ENCODE measurements around the gene RAVER1. TPM values are rescaled to one million over a fixed set of nuclear protein-coding genes. Genes with fewer than 3 reads are reported as not detected.
A peak's percentile ranks its signal among the peaks of the same experiment; 100 is the strongest.

RAVER1 gene
- total and polyA plus RNA-seq, 2 of the 8 experiments (the other 6 are each of a cell fraction or from before 2014, with no cell fraction given) = 5.7 to 70.5 TPM

GRCh38 chr19:10335352-10335985 lies 2.1 kb upstream of the RAVER1 start:
- no peak overlapping the region for H4K5ac ChIP-seq (ENCODE audit: insufficient read length, low read depth, low read length)
- H2BK5ac ChIP-seq (ENCODE audit: low read depth, low read length) = no peak overlapping the region
- CTCF ChIA-PET (ENCODE audit: partially characterized antibody) = interaction anchor here (0.5 to 4.9 kb wide), 16 partner anchors 9 to 374 kb away, joined by 3 to 21 read pairs (median 4); partner anchors contain the start of genes CDC37, ICAM1 and ICAM4
- no peak overlapping the region for H3K56ac ChIP-seq (replicated peaks; ENCODE audit: insufficient read length, low read depth, low read length)
- no peak overlapping the region for H2BK15ac ChIP-seq (ENCODE audit: low read length)
- peaks cover 5 to 19% of the 10 kb centered on the region in 2 experiments for H3K79me2 ChIP-seq (ENCODE audit: control insufficient read depth in 1 of 2, insufficient read depth in 2 of 2, low read length in 2 of 2)
- peaks cover 5% of the 10 kb centered on the region for H3K79me1 ChIP-seq (ENCODE audit: low read depth, low read length)
- no peak overlapping the region; the same call in 1 of the 2 replicates for H3K18ac ChIP-seq (ENCODE audit: extremely low read depth, low read length)
- no peak overlapping the region for H3K23ac ChIP-seq (ENCODE audit: insufficient read length)
- H3K23me2 ChIP-seq (ENCODE audit: low read depth, low read length) = peaks cover 13% of the 10 kb centered on the region
- 66% methylated on average over 23 of the region's 26 CpGs; no CpG with 5 or more reads in 1 of the 2 experiments for whole genome bisulfite sequencing, 2 experiments (ENCODE audit: extremely low coverage in 1 of 2, insufficient coverage in 1 of 2, insufficient read length in 1 of 2, insufficient replicate concordance in 2 of 2, low coverage in 1 of 2, low lambda C conversion rate in 2 of 2, missing lambda C conversion rate in 1 of 2)
- peak in 1 of 2 experiments; percentile 61 for DNase-seq (ENCODE audit: low read depth in 1 of 2, low spot score in 2 of 2)
- peaks cover 0 to 24% (median 11%) of the 10 kb centered on the region in 4 experiments; a peak in 6 of 7 replicates for H3K4me1 ChIP-seq (replicated peaks in 1 of 4; ENCODE audit: control insufficient read depth in 3 of 4, insufficient read depth in 4 of 4, low read length in 3 of 4)
- H2BK12ac ChIP-seq (ENCODE audit: low read depth, low read length) = no peak overlapping the region
- no peak overlapping the region for H3K14ac ChIP-seq (ENCODE audit: insufficient read length)
- H3K4me3 ChIP-seq (ENCODE audit: extremely low read depth in 1 of 4, insufficient read depth in 2 of 4, low read depth in 3 of 4, low read length in 4 of 4) = peak overlapping the region in 1 of 4 experiments; percentile 89; a peak in 2 of 8 replicates
- H3K4me2 ChIP-seq (ENCODE audit: insufficient read depth in 1 of 2, low read depth in 2 of 2, low read length in 2 of 2) = peak overlapping the region; percentile 91 to 93
- no peak overlapping the region; the same call in 1 of the 2 replicates for H4K8ac ChIP-seq (ENCODE audit: extremely low read depth, insufficient read depth, low read length)
- no peak overlapping the region for H4K91ac ChIP-seq (replicated peaks; ENCODE audit: insufficient read length, low read length)
- H4K20me1 ChIP-seq (replicated peaks in 1 of 2; ENCODE audit: control insufficient read depth in 1 of 2, insufficient read depth in 2 of 2, low read length in 2 of 2) = peaks cover 6 to 8% of the 10 kb centered on the region in 2 experiments
- H2AFZ ChIP-seq (ENCODE audit: low read length) = no peak overlapping the region
- no peak overlapping the region for H2AK5ac ChIP-seq (ENCODE audit: low read depth, low read length)
- FAIRE-seq = no peak
- H3K27ac ChIP-seq (ENCODE audit: low read depth, low read length) = no peak overlapping the region
- H3K9me3 ChIP-seq (ENCODE audit: insufficient read depth in 2 of 2, low read depth in 1 of 2, low read length in 1 of 2) = no peaks in the 10 kb centered on the region
- no peak overlapping the region for H2BK120ac ChIP-seq (replicated peaks; ENCODE audit: low read depth, low read length)
- H3K4ac ChIP-seq (replicated peaks; ENCODE audit: insufficient read length, low read depth, low read length) = no peak overlapping the region
- no peak overlapping the region for H2BK20ac ChIP-seq (ENCODE audit: low read length)
- H3K27me3 ChIP-seq (replicated peaks in 1 of 4; ENCODE audit: control insufficient read depth in 3 of 4, extremely low read depth in 1 of 4, insufficient read depth in 3 of 4, low read length in 3 of 4) = peaks cover 0 to 3% (median 0%) of the 10 kb centered on the region in 4 experiments; a peak in 2 of 7 replicates
- POLR2A ChIA-PET (ENCODE audit: partially characterized antibody) = interaction anchor here (0.7 to 6.8 kb wide), 9 partner anchors 8 to 141 kb away, joined by 3 to 104 read pairs (median 9); partner anchors contain the start of genes DNMT1, FDX2, ICAM1 and TYK2
- no peak overlapping the region for H3K9ac ChIP-seq (replicated peaks in 1 of 4; ENCODE audit: extremely low read depth in 1 of 4, low read depth in 3 of 4, low read length in 3 of 4)
- peaks cover 0 to under 1% (median 0%) of the 10 kb centered on the region in 4 experiments; a peak in 2 of 8 replicates for H3K36me3 ChIP-seq (ENCODE audit: control insufficient read depth in 2 of 4, insufficient read depth in 4 of 4, low read length in 3 of 4)
- peak; percentile 2 to 48; a peak in 2 of 4 replicates for TF ChIP-seq RAD21 (IDR thresholded peaks at IDR 0.05 in 1 of 2, conservative IDR thresholded peaks at IDR 0.05 in 1 of 2; ENCODE audit: low read depth in 2 of 2, low read length in 2 of 2)
- TF ChIP-seq CTBP2 (IDR thresholded peaks at IDR 0.05; ENCODE audit: borderline replicate concordance, insufficient read depth, insufficient read length, low read length) = no peak
- no peak for TF ChIP-seq USF2 (IDR thresholded peaks at IDR 0.05; ENCODE audit: low read length)
- TF ChIP-seq PHF8 (conservative IDR thresholded peaks at IDR 0.05; ENCODE audit: low read depth, low read length) = no peak
- no peak for TF ChIP-seq KDM1A (IDR thresholded peaks at IDR 0.05; ENCODE audit: borderline replicate concordance, low read length)
- no peak for TF ChIP-seq CHD1 (IDR thresholded peaks at IDR 0.05; ENCODE audit: low read depth, low read length)
- no peak for TF ChIP-seq CBX8 (IDR thresholded peaks at IDR 0.05; ENCODE audit: borderline replicate concordance, low read depth, low read length)
- no peak for TF ChIP-seq TBP (IDR thresholded peaks at IDR 0.05; ENCODE audit: low read depth, low read length)
- no peak for TF ChIP-seq NANOG (IDR thresholded peaks at IDR 0.05; ENCODE audit: insufficient read depth, low read depth, low read length, poor library complexity, severe bottlenecking)
- TF ChIP-seq EGR1 (IDR thresholded peaks at IDR 0.05; ENCODE audit: borderline replicate concordance, low read depth, low read length) = no peak

All from H1 (cell line).